ENCODE data around the gene JOSD2.

JOSD2 gene
- total RNA-seq = 5.0 to 7.2 reads per million in 2 donors

- peak; percentile 92 to 100 (median 96) for DNase-seq
Measured at GRCh38 chr19:50511069-50511822, at the start of gene JOSD2. Gene JOSD2 (minus strand): TSS chr19:50511191. CDS start chr19:50510431, 760 bp downstream.

GRCh38 chr19:50559636-50560035 is 48.6 kb upstream of the JOSD2 start:
- no peak for DNase-seq

GRCh38 chr19:50558449-50558848 is 47.5 kb upstream of the JOSD2 start:
- no peak for DNase-seq

- DNase-seq = no peak
Measured at GRCh38 chr19:50558039-50558438, 47.0 kb upstream of the JOSD2 start.

- no peak for DNase-seq
Measured at GRCh38 chr19:50557009-50557613, 46.1 kb upstream of the JOSD2 start.

- DNase-seq = peak; percentile 22 to 73 (median 66)
Measured at GRCh38 chr19:50556282-50557008, 45.5 kb upstream of the JOSD2 start.

- no peak for DNase-seq
Measured at GRCh38 chr19:50555450-50556281, 44.7 kb upstream of the JOSD2 start.

- DNase-seq = no peak
Measured at GRCh38 chr19:50555033-50555432, 44.0 kb upstream of the JOSD2 start.

GRCh38 chr19:50554212-50554611 is 43.2 kb upstream of the JOSD2 start:
- DNase-seq = no peak

- no peak for DNase-seq
Measured at GRCh38 chr19:50553134-50553703, 42.2 kb upstream of the JOSD2 start.

GRCh38 chr19:50552540-50552939 is 41.5 kb upstream of the JOSD2 start:
- no peak for DNase-seq

GRCh38 chr19:50551715-50552187 is 40.8 kb upstream of the JOSD2 start:
- DNase-seq = no peak

GRCh38 chr19:50551034-50551714 is 40.2 kb upstream of the JOSD2 start:
- no peak for DNase-seq

GRCh38 chr19:50550594-50550966 is 39.6 kb upstream of the JOSD2 start:
- no peak for DNase-seq

GRCh38 chr19:50549927-50550593 is 39.1 kb upstream of the JOSD2 start:
- DNase-seq = no peak

- DNase-seq = no peak
Measured at GRCh38 chr19:50549059-50549926, 38.3 kb upstream of the JOSD2 start.

GRCh38 chr19:50548191-50549058 is 37.4 kb upstream of the JOSD2 start:
- no peak for DNase-seq

- no peak for DNase-seq
Measured at GRCh38 chr19:50547385-50548190, 36.6 kb upstream of the JOSD2 start.
